GM21576 (cell line): ENCODE results near the gene PHLDB2.
"Not testable (repeated sequence)": the region's sequence is repeated elsewhere in the genome, so short reads cannot be mapped to it uniquely, and the experiment has no call there.

Experiments used
- ATAC-seq: cut with Tn5 transposase; IDR thresholded peaks from one replicate; pipeline ENCODE4 v1.9.1; 2021; ENCODE audit warnings: mild to moderate bottlenecking, moderate library complexity; ENCODE audit not compliant: unreplicated experiment

PHLDB2 gene

DNA sequence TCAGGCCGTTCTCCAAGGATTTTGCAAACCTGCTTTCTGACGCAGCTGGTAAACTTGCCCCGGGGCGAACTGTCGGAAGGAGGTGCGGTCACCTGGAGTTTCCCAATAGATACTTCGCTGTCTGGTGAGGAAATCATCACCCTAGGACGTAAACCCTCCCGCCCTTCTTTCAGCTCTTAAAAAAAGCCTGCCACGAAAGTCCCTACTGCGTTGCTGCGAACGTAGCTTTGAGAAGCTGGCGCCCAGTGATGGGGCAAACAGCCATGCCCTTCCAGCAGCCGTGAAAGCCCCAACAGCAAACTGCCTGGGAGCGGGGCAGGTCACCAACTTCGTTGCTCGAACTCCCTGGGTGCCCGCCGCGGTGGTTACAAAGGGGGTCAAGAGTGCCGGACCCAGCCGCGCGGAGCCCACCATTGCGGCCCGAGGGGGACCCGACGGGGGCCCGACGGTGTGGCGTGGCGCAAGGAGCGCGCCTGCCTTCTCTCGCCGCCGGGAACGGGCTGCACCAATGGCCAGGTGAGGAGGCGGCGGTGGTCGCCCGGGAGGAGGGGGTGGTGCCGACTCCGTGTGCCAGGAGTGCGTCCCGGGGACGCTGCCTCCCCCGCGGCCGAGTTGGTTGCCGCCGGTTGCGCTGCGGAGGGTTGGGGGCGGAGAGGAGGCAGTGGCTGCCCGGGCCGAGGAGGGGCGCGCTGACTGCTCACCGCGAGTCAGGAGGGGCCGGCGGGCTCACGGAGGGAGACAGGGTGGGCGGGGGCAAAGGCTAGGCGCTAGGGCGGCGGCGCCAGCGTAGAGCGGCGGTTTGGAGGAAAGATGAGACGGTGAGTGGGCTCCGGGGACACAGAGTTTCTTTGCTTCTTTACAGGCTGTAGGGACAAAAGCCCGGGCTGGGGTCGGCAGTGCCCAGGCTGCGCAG lies at the start of gene PHLDB2:
PHLDB2 (plus strand) TSS at position 205 of the 913 bp plus-strand sequence. CDS start 24,813 bp downstream, outside the sequence.
- ATAC-seq, result no peak

DNA sequence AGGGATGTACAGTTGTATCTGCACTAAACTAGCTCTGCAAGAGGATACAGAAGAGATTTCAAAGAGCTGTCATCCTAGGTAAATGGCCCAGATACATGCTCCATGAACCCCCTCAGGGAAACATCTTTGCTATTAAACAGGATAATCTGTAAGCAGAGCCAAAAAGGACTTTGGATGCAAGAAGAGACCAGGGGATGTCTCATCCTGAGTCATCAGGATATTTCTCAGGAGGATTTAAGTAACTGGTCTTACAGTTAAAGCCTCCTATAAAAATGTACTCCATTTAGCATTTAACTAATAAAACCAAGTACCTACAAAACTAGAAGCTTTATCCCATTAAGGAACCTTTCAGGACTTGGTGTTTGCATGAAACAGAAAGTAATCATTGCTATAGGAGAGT lies 48.2 kb upstream of the PHLDB2 start:
- no peak for ATAC-seq

DNA sequence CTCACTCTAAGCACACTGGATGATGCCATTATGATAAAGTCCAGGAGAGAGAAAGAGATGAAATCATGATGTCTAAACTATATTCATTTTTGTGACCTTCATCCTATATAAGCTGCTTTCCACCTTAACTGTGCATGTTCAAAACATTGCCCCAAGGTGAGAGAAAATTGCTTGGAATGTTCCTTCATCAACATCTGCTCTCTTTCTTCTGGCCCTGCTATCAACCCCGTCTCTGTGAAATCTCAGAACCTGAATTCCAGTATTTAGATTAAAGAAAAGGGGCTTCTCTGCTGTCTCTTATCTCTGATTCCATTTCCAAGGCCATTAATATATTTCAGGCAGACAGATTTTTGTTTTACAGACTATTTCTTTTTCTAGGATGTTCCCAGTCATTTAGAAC lies 47.3 kb upstream of the PHLDB2 start:
- no peak for ATAC-seq

DNA sequence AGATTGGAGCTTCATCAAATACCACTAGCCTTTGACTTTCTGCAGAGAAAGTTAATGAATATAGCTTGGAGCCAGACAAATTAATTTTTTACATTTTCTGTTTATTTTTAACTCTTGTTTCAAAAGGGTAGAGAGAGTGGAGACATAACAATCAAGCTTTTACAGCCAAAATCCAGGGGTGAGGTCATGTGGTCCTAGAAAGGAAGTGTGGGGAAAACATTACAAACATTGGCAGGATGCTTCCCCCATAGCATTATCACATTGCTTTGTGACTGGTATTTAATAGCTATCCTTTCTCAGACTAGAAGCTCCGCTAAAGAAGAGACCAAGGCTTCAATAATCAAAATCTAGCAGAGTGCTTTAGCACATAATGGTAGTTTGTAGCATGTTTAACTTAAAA lies 46.4 kb upstream of the PHLDB2 start:
- ATAC-seq, result no peak

DNA sequence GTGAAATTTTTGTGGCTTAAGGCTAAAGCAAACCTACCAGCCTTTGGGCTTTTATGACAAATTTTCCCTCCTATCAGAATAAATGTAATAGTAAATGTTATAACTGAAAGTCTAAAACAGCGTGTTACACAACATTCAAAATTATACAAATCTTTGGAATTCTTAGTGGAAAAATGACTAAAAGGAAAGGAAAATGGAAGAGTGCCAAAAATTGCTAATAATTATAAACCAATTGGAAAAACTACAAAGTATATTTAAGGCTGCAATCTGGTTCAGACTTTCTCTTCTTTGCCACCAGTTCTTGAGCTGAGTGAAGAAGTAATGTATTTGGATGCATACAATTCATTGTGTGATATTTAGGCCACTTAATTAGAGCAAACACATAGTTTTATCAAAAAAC lies 45.6 kb upstream of the PHLDB2 start:
- no peak for ATAC-seq

DNA sequence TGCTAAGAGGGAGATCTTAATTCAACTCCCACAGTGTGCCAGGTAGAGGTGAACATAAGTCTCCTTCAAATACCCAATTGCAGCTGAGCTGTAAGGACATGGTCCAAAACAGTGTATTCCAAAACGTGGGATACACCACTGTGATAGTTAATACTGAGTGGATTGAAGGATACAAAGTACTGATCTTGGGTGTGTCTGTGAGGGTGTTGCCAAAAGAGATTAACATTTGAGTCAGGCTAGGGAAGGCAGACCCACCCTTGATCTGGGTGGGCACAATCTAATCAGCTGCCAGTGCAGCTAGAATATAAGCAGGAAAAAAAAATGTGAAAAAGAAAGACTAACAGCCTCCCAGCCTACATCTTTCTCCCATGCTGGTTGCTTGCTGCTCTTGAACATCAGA lies 45.1 kb upstream of the PHLDB2 start:
- ATAC-seq, result no peak

DNA sequence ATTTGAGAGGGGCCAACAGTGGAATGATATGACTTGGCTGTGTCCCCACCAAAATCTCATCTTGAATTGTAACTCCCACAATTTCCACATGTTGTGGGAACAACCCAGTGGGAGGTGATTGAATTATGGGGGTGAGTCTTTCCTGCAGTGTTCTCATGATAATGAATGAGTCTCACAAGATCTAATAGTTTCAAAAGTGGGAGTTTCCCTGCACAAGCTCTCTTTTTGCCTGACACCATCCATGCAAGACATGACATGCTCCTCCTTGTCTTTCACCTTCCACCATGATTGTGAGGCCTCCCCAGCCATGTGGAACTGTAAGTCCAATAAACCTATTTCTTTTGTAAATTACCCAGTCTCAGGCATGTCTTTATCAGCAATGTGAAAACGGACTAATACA lies 42.3 kb upstream of the PHLDB2 start:
- not testable (repeated sequence) for ATAC-seq

DNA sequence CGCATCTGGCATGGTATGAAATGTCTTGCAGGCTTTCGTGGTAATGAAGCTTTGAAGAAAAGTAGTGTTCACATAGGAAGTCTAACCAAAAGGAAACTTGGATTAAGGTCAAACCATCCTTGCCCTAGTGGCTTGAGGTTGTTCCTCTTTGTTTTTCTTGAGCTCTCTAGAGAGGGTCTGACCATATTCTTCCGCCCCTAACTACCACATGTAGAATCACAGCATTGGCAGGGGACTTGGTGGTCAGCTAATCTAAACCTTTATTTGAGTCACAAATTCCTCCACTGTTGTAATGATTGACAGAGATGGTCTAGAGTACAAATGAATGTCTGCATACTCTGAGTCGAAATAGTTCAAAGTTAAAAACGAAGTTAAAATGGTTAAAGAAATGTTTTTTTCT lies 39.1 kb upstream of the PHLDB2 start:
- no peak for ATAC-seq

DNA sequence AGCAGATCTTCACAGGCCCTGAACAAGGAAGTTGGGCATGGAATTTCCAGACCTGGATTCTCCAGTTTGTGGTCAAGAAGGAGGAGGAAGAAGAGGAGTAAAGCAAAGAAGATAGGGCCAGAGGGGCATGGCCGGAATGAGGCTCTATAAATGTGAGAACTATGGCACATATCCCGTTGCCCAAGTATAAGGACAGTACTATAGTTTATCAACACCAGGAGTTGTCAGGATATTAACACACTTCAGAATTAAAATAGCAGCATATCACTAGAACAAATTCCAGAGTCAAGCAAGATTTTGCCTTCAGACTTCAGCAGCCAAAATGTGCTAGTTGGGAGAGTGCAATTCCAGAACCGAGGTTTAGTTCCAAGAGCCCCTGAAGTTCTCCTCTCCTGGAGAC lies 38.4 kb upstream of the PHLDB2 start:
- no peak for ATAC-seq

DNA sequence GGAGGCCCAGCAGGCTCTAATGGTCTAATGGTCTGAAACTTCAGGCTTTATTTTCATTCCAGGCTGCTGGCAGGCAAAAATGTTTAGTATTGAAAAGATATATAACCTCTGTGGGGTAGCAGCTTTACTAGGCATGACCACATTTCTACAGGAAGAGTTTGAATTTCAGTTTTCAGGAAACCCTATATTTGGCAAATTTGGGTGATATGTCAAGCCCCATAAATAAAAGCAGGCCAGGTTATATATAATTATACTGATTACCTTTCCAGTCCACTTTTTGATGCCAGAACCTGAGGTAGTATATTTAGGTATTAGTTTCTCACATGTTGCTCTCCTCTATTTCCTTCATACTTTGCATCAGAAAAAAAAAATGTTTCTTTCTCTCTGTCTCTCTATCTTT lies 37.2 kb upstream of the PHLDB2 start:
- ATAC-seq, result no peak

DNA sequence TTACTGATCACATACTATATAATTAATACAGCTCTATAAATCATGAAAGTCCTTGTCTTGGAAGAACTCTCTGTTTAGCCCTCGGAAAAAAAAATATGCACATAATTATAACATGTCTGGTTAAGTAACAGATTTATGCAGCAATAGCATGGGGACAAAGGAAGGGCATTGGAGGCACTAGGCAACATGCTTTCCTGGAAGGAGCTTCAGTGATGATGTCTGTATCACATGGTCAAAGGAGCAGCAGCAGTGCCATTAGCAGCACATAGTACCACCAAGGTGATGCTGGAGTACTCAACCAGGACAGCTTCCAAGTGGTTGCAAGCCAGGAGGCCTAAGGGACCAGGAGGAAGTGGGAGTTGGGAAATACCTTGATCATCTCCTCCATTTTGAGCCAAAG lies 36.3 kb upstream of the PHLDB2 start:
- no peak for ATAC-seq

DNA sequence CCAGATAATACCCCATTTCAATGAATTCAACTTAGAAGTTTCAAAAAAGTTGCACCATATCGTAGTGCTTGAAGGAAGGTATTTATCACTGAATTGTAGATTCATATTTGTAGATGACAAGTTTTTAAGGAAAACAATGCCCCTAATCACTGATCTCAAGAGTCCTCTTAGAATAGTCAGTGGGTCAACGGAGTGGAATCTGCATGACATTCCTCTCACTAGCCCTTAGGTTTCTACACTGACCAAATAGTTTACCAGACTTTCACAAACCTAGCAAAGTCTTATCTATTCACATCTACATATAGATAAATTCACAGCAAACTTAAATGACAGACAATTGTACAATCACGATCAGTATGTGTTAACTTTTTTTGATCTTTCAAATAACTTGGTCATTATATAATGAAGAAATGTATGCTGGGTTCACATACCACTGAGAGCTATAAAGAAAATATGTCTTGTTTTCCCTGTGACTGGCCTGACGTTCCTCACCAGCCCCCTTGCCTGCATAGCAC lies 35.7 kb upstream of the PHLDB2 start:
- ATAC-seq, result no peak

DNA sequence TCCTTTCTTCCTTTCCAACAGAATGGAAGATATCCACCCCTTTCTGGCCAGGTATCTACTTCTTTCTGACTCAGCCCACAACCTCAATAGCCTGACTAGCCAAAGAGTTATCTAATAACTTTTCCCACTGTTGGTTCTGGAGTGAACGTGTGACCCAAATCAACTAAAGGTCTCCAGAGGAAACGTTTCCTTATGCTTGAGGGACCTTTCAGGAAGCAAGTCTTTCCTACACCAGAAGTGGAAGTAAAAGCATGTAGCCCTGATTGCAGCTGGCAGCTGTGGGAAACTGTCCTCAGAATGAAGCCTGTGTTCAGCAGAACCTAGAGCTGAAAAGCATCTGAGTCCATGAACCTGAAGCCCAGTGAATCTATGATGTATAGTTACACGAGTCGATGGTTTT lies 34.7 kb upstream of the PHLDB2 start:
- ATAC-seq, result no peak

DNA sequence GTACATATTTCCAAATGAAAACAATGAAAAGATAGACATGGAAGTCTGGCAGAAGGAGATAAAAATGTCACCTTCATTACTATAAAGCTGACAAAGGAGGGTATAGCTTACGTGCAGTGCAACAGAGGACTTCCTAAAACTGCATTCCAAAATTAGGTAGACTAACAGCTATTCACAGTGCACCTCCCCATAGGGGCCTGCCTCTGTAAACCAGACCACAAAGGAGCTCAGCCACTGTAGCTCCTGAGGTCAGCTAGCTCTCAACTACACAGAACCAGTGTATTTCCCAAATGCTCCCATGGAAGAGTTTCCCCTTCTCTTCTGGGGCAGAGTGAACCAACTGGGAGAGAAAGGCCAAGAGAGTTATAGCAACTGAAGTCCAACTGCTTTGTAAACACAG lies 31.2 kb upstream of the PHLDB2 start:
- no peak for ATAC-seq

DNA sequence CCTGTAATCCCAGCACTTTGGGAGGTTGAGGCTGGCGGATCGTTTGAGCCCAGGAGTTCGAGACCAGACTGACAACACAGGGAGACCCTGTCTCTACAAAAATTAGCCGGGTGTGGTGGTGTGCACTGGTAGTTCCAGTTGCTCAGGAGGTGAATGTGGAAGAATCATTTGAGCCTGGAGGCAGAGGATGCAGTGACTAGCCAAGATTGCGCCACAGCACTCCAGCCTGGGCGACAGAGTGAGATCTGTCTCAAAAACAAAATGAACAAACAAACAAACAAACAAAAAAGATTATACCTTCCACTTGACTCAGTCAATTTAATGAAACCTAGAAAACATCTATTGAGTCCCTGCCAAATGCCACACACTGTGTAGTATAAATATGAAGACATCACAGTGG lies 30.5 kb upstream of the PHLDB2 start:
- no peak for ATAC-seq

DNA sequence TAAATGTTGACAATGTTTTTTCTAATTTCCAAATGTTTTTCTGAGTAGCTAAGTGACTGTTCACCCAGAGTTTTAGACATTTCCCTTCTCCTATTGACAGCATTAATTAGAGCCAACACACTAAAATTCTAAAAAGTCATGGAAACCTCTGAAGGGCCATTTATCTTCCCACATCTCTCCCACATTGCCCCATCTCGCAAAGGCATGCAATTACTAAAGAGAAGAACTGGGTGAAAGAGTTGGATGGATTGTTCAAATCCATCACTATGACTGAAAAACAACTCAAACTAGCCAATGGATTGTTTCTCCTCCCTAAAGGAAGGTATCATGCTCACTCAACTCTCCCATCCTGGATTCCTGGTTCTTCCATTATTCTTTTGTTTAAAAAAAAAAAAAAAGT lies 30.0 kb upstream of the PHLDB2 start:
- ATAC-seq, result no peak

DNA sequence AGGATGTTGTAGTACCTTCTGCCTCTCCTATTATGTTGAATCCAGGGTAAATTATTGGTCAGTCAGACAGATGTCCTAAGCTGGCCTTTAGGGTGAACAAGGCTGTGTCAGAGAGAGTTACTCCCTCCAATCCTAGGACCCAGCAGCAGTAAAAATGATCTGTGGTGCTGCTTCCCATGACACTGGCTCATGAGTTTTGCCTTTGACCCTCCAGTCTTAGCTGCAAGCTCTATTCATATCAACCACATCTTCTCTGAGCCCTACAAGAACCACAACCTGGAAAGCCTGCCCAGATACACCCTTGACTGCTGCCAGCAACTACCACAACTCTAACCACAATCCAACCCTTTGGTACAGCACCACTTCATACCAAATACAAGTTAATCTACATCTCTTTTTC lies 27.2 kb upstream of the PHLDB2 start:
- ATAC-seq, result no peak

DNA sequence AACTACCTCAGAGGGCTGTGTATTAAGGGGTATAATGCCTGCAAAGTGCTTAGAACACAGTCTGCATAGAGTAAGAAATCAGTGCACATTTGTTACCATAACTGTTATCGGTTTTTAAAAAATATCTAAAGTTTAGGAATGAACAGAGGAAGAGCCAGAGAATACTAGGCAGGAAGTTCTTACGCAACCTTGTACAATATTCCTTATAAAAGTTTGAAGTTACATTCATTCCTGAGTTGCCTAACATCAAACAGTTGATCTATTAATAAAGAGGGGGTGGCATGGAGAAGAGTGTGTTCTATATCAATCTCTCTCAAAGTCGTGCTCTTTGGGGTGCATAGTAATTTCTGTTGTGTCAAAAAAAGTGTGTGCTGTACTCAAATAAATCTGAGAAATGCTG lies 22.0 kb upstream of the PHLDB2 start:
- ATAC-seq, result no peak

DNA sequence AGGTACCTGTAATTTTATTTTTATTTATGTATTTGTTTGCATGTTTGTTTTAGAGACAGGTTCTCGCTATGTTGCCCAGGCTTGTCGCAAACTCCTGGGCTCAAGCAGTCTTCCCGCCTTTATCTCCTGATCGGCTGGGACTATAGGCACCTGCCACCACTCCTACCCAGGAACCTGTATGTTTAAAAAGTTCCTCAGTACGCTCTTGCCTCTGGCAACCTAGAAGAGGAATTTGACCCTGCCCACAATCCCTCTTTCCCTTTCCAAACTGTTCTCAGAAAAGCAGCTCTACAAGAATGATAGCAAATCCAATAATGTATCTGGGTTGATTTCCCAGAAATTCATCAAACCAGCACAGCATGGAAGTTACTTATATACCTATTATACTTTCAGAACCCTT lies 20.9 kb upstream of the PHLDB2 start:
- no peak for ATAC-seq

DNA sequence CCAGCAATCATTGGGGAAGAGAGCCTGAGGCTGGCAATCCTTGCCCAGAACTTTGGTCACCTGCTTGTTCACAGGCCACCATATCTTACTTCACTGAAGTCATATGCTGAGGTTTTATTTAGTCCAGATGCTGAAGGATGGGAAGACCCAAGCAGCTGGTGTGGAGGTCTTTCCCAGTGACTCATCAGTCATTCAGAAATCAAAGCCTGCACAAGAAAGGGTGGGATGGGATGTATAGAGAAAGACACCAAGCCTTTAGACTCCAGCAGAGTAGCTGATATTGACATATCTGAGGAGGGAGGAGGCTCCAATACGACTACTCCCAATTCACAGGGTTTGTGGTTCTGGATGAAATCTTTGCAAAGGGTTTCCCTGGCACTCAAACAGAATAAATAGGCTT lies 13.0 kb upstream of the PHLDB2 start:
- no peak for ATAC-seq

DNA sequence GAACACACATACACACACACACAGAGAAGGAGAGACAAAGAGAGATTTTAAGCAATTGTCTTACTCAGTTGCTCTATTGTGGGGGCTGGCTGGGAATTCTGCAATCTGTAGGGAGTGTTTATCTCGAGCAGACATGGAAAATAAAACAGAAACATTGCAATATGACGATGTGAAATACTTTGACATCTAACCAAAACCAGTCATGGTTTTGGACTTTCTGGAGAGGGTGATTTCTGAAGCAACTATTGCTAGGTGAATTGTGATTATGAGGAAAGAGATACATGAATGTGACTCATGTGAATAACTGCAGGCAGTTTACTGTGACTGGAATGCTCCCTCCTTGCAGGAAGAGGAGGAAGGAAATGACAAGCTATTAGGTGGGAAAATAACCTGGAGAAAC lies 12.3 kb upstream of the PHLDB2 start:
- no peak for ATAC-seq

DNA sequence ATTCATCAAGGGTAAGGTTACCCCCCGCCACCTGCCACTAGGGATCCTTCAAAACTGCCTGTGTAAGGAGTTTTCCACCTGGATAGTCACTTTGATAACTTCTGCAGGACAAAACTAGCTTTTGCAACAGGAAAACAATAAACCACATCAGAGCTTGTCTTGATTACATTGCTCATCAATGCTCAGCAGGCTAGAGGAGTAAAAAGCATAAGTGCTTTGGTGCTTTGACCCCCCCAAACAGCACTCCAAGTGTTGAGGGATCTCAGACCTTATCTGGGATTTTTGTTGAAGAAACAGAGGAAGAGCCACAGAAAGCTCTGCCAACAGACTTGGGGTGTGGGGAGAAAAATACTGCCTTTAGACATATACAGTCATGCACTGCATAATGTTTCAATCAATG lies 10.8 kb upstream of the PHLDB2 start:
- no peak for ATAC-seq

DNA sequence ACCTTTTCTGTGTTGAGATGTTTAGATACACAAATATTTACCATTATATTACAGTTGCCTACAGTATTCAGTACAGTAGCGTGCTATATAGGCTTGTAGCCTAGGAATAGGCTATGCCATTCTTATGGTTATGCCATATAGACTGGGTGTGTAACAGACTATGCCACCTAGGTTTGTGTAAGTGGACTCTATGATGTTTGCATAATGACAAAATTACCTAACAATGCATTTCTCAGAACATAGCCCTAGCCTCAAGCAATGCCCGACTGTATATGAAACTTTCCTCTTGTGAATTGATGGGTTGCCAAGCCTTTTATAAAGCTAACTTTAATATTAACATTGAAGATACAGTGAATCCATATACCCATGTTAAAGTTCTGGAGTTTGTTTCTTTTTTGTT lies 10.3 kb upstream of the PHLDB2 start:
- no peak for ATAC-seq
